ENCODE results near the gene CTBP2. TPM values are rescaled to one million over a fixed set of nuclear protein-coding genes. Genes with fewer than 3 reads are reported as not detected.

The CTBP2 gene
- total RNA-seq, 1 donor from 2014 or later: 123 TPM

DNA sequence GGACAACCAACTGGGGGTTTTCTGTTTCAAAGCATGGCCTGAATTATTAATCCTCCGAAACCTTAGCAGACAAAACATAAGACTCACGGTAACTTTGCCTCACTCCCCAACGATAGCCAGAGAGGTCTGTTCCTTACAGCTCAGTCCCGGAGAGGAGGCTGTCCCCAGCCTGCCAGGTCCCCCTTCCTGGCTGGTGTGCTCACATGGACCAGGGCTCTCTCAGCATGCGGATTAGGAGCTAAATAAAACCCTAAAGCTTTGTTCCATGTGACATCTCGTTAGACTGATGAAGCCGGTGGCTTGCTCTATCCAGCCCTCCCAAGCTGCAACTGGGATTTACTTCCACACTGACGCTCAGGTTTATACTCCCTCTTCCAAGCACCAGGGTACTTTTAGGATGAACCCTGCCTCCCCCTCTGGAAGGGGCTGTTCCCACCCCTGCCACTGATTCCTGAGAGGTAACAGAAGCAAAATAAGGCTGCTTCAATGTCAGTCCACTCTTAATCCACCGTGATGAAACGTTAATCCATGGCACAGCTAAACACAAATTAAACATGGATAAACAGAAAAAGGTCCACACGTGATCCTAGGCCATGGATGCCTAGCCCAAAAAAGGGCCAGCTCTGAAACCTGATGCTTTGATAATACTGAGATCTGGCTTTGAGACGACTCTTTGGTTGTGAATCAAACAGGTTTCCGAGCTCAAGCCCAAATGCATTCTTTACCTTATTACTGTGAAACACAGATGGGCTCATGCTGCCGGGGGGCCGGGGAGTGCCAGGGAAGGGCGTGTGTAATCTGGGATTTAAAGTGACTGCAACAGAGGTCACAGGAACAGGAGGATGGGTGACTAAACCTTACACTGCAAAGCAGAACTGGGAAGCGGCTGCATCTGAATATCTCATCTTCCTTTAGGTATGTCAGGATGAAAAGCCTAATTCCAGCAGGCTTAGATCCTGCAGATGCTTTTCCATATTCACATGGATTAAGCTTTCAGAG lies 132.2 kb downstream of the CTBP2 start:
- DNase-seq (ENCODE audit: low read depth): peak; percentile 46

DNA sequence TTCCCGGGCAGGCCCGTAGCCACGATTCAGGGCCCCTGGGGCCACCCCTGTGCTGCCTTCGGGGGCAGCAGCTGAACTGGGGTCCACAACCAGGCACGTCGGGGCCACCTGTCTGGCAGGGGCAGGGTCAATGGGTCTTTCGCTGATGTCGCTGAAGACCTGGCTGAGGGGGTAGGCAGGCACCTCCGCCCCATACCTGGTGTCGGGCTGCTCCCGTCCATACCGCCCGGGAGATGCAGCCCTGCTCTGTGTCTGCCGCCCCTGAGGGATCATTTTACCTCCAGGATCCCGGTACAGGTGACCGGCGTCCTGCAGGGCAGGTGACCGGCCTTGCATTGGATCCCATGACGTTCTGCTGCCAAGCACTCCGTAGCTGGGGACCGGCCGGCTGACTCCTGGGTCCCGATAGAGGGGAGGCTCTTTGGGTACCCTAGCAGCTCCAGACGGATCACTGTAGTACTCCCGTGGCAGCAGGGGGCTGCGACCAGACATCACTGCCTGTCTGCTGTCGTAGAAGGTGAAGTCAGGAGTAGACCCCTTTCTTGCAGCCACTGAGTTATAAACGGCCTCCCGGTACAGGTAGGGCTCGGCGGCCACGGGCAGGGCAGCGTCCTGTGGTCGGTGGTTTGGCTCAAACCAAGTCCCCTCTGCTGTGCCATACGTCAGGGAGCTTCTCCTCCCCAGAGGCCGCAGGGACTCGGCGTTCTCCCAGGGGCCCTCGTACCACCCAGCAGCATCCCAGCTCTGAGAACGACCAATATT lies 133.2 kb downstream of the CTBP2 start:
- Histone ChIP-seq H3K36me3 (ENCODE audit: control insufficient read depth, insufficient read depth, low read length) (peaks cover 14% of the 10 kb centered on the region), H3K4me3 (ENCODE audit: low read depth, low read length) (no peak overlapping the region), H3K27me3 (ENCODE audit: control insufficient read depth, insufficient read depth, low read length) (no peaks in the 10 kb centered on the region)
- TF ChIP-seq, protein P1, sequence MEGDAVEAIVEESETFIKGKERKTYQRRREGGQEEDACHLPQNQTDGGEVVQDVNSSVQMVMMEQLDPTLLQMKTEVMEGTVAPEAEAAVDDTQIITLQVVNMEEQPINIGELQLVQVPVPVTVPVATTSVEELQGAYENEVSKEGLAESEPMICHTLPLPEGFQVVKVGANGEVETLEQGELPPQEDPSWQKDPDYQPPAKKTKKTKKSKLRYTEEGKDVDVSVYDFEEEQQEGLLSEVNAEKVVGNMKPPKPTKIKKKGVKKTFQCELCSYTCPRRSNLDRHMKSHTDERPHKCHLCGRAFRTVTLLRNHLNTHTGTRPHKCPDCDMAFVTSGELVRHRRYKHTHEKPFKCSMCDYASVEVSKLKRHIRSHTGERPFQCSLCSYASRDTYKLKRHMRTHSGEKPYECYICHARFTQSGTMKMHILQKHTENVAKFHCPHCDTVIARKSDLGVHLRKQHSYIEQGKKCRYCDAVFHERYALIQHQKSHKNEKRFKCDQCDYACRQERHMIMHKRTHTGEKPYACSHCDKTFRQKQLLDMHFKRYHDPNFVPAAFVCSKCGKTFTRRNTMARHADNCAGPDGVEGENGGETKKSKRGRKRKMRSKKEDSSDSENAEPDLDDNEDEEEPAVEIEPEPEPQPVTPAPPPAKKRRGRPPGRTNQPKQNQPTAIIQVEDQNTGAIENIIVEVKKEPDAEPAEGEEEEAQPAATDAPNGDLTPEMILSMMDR (IDR thresholded peaks at IDR 0.05; ENCODE audit: insufficient read depth, low read length, severe bottlenecking): no peak
- no peak for DNase-seq (ENCODE audit: low read depth)
- FAIRE-seq: no peak

More for the DNA sequence above, 132.2 kb downstream of the CTBP2 start:
- TF ChIP-seq, protein P1 (IDR thresholded peaks at IDR 0.05; ENCODE audit: insufficient read depth, low read length, severe bottlenecking): no peak
- peaks cover 12% of the 10 kb centered on the region for H3K36me3 ChIP-seq (ENCODE audit: control insufficient read depth, insufficient read depth, low read length)
- H3K27me3 ChIP-seq (ENCODE audit: control insufficient read depth, insufficient read depth, low read length): no peaks in the 10 kb centered on the region
- H3K4me3 ChIP-seq (ENCODE audit: low read depth, low read length): no peak overlapping the region
- FAIRE-seq: no peak

DNA sequence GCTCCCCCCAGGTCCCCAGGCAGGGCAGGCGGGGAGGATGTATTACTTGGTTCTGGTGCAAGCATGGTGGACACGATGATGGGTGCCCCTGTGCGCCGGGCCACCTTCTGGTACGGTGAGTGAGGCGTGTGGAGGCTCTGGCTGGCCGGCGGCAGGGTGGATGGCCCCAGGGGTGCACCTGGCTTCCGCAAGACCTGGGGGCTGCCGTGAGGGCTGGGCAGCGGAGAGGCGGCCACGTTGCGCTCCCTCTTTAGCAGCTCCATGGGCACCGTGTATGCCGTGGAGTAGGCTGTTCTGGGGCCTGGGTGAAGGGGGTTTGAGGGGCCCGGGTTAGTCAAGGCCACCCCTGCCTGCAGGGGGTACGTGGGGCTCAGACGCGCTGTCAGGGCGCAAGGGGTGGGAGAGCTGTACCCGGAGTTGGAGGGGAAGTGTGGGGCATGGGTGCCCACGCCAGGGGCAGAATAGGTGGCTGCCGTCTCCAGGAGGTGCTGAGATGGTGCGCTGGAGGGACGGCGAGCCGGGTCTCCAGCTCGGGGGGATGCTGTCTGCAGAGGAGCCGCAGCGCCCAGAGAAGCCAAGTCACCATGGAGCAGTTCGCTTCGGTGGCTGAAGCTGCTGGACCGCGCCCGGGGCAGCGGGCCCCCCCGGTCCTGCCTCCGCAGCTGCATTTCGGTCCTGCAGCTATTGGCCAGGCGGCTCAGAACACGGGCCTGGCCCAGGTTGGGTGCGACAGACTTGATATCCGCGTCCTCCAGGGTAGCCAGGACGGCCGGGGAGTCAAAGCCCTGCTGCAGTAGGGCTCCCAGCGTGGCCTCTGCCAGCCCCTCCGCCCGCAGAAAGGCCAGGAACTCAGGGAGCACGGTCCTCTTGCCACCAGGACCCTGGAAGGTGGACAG lies 134.1 kb downstream of the CTBP2 start:
- Histone ChIP-seq H3K4me3 (ENCODE audit: low read depth, low read length) (no peak overlapping the region), H3K27me3 (ENCODE audit: control insufficient read depth, insufficient read depth, low read length) (no peaks in the 10 kb centered on the region), H3K36me3 (ENCODE audit: control insufficient read depth, insufficient read depth, low read length) (peaks cover 17% of the 10 kb centered on the region)
- TF ChIP-seq, protein P1 (IDR thresholded peaks at IDR 0.05; ENCODE audit: insufficient read depth, low read length, severe bottlenecking): no peak
- DNase-seq (ENCODE audit: low read depth) (no peak), FAIRE-seq (no peak)

DNA sequence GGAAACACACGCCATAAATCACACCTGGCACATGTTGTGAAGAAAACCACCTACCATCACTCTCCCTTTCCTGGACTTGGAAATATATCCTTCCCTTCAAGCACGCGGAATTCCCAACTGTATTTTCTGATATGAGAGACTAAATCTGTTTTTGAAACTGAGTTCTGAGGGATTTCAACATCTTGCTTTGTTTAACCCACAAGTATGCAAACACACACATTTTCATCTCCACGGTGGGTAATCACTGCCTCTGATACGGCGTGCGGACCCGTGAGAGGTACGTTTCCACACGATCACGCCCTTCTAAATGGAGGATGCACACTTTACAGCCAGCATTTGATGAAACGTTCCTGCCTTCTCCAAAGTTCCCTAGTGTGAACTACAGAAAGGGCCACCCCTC lies 135.0 kb downstream of the CTBP2 start:
- peaks cover 21% of the 10 kb centered on the region for H3K36me3 ChIP-seq (ENCODE audit: control insufficient read depth, insufficient read depth, low read length)

More for the DNA sequence above, 135.0 kb downstream of the CTBP2 start:
- TF ChIP-seq, protein P1 (IDR thresholded peaks at IDR 0.05; ENCODE audit: insufficient read depth, low read length, severe bottlenecking): no peak
- FAIRE-seq: no peak
- H3K4me3 ChIP-seq (ENCODE audit: low read depth, low read length): no peak overlapping the region
- no peak for DNase-seq (ENCODE audit: low read depth)
- no peaks in the 10 kb centered on the region for H3K27me3 ChIP-seq (ENCODE audit: control insufficient read depth, insufficient read depth, low read length)
